Left colon (tissue), 2 donors: ENCODE measurements around the gene PRG2. TPM values are rescaled to one million over a fixed set of nuclear protein-coding genes. Genes with fewer than 3 reads are reported as not detected.

Experiments
- ATAC-seq: fragments of 200-7000 bp; cut with Tn5 transposase; one replicate; pipeline ENCODE4 v1.9.1; 2020; ENCODE audit warnings: mild to moderate bottlenecking, moderate library complexity
- DNase-seq, 2 donors: peaks; one replicate each; pipeline ENCODE4 v3.0.0-alpha.2; 2020
- intact Hi-C, 2 donors: fragments of 100-400 bp; cut with DNase I in 1 of 2; cut with micrococcal nuclease in 1 of 2; formaldehyde crosslinking; loops; one replicate each; pipeline versions ENCODE4 v1.11.2 to v1.14.0; 2022; cut with DNase I, micrococcal nuclease
- total RNA-seq, 2 donors: library from RNA; stranded (reverse); fragmentation: NEBNext Ultra II Directional; extraction: Animal tissue kit (Norgen Biotek cat#: 25700); gene quantifications; one replicate each; pipeline ENCODE4 v1.2.1, GENCODE V29; 2021
- donor health status: DM: no; HTN: no; CAD: no.
- donor health status: DM: yes; HTN: yes; CAD: no.

Gene PRG2
- total RNA-seq, 2 donors from 2014 or later: 0.22 TPM; not detected in 1

DNA sequence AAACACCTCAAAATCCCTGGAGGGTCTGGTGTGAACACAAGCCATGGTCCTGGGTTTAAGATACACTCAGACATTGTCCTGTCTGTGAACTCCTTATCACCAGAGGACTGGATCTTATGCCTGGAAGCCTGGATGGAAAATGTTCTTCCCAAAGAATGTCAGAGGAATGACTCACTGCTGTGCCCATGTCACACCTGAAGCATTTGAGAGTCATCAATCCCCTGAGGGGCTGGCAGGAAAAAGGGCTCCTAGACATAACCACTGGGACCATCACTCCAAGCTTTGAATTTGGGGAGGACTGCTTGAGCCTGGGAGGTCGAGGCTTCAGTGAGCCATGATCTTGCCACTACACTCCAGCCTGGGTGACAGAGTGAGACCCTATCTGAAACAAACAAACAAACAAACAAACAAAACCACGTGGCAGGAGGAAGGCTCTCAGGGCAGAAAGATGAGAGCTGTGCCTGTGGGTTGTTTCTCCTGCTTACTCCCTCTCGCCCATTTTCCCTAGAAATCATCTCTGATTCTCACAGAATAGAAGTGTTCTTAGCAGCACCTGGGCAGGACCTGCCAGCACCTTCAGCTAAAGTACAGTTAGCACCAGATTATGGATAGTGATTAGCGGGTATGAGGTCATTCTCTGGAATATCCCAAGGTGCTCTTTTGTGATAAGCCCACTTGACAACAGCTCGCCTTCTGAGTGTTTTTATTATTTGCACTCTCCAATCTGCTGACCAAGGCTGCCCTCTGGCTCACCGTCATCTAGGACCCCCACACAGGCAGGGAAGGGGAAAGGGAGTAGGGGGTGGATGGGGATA lies 11.9 kb upstream of the PRG2 start:
- intact Hi-C loops: no loop called here
- DNase-seq (no peak), ATAC-seq (no peak)

DNA sequence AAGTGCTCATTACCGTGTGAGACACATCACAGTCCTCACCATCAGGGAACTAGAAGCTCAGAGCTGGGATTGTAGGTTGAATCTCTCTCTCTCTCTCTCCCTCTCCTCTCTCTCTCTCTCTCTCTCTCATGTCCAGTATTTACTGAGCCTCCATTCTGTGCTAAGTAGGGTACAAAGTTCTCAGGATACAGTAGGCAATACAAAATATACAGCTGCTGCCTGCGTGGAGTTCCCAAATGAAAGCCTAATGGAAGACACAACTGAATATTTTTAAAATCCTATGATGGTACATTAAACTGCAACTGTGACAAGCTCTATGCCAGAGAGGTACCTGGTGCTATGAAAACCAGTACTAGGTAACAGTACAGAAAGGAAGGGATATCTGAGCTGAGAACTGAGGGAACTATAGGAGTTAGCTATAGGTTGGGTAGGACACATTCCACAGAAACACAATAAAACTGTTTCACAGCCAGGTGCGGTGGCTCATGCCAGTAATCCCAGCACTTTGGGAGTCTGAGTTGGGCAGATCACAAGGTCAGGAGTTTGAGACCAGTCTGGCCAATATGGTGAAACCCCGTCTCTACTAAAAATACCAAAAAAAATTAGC lies 9.6 kb upstream of the PRG2 start:
- intact Hi-C loops: no loop called here
- DNase-seq (no peak), ATAC-seq (peak; percentile 84)

DNA sequence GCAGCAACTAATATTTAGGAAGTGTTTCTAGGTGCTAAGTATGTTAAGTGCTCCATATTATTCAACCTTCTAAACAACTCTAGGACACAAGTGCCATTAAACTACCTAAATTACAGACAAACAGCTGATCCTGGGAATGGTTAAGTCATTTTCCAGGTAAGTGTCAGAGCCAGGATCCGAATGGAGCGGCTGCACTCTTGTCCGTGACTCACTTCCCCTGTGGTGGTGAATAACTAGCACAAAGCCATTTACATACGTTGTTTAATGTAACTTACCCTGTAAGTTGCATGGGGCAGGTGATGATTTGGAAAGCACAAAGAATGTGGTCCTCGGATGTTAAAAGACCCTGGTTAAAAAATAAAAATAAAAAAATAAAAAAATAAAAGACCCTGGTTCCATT lies 8.8 kb upstream of the PRG2 start:
- intact Hi-C loops: no loop called here
- no peak for ATAC-seq
- no peak for DNase-seq

DNA sequence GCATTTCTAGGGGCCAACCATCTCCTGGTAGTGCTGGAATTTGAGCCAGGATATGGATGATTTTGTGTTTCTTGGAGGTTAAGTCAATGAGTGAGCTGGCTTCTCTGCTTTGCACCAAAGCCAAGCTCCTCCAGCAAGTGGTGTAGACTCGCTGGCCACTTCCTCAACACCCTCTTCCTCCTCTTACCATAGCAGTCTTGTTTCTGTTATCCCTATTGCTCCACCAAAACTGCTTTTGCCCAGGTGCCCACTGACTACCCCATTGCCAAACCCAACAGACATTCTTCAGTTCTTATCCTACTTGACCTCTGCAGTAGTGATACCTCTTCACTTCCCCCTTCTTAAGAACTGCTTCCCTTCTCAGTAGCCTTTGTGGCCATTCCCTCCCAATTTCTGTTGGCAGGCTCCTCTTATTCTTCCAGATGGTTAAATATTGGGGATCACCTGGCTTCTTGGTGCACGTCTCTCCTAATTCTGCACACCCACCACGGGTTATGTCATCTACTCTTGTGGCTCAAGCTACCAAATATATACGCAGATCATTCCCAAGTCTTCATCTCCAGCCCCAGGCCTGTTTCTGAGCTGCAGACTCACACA lies 7.0 kb upstream of the PRG2 start:
- DNase-seq (no peak), ATAC-seq (no peak)
- intact Hi-C loops: no loop called here

DNA sequence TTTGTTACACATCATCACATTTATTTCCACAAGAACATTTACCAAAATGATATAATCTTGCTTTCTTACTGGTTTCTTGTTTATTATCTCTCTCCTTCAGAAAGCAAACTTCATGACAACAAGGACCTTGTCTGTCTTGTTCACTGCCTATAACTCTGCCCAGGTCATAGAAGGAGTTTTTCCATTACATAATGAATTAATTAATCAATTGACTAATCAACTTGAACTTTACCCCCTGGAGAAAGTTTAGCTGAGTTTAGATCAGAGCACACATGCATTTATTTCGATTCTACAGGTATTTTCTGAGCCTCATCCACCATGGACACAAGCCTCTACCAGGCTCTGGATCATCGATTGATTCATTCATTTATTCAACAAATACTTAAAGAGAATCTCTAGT lies 6.3 kb upstream of the PRG2 start:
- intact Hi-C loops: no loop called here
- ATAC-seq: no peak
- DNase-seq: no peak

DNA sequence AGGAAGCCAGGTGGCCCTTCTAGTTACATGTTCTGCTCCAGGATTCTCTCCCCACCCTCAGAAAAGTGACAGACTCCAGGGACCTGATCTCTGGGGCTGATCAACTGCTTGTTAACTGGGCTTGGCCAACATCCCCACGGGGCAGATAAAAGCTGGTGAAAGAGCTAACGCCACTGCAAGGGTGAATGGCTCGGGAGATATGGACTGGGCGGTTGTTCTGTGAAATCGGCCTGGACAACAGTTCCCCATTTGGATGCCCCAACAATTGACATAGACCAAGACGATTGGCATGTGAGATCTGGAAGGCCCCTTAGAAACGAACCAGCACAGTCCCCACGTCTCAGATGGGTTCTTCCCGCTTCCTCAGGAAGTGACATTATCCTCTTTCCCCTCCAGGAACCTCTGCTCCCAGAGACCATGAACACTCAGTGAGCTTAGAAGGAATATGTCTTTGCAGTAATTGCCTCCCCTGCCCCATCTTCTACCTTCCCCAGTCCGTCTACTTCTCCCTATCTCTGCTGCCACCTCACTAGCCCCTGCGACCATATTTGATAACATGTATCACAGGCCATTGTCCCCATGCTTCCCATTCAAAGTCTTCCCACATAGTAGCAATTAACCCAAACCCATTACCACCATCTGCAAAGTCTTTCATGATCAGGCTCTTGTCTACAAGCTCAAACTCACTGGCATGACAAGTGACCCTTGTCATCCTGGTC lies 5.6 kb upstream of the PRG2 start:
- ATAC-seq (no peak), DNase-seq (no peak)
- intact Hi-C loops: no loop called here

DNA sequence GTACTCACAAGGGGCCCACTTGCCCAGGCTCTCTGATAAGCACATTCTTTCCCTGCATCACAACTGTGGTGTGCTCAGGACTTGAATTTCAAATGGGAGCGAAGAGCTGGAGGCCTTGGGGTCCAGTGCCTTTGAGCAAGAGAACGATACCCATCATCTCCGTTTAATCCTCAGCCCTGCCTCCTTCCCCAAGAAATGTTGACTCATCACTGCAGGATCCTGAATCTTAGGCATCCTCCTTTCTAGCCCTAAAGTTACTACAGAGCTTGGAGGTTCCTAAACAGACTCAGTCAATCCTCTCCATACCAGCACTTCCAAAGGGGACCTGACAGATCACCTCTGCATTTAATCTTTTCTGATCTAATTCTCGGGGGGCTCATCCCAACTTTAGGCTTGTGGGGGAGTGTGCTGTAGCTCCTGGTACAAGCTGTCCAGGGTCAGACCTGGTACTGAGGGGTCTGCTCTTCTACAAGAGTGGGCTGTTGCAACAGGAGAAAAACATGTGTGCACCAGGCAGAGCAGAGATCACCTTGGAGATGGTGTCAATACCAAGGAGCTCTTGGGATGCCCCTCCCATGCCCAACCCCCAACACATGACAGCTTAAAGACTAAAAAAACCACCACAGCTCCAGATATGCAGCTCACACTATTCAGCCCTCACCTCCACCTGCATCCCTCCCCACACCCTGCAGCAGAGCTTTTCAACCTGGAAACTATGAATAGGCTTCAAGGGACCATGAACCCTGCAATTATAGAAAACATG lies 3.9 kb upstream of the PRG2 start:
- DNase-seq (no peak), ATAC-seq (no peak)
- intact Hi-C loops: no loop called here

DNA sequence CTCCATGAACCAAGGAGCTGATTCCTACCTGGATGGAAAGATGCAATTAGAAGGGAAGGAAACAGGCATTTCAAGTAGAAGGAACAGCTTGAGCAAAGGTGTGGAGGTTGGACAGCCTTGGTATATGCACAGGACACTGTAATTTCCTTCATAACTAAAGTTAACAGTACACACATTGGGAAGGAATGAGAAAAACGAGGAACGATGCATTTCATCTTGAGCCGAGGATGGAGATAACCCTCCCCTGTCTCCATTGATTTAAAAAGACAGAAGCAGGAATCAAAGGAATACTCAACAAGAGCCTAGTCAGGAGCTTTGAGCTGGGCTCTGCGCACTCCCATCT lies 2.3 kb upstream of the PRG2 start:
- ATAC-seq (no peak), DNase-seq (no peak)
- intact Hi-C loops: no loop called here

DNA sequence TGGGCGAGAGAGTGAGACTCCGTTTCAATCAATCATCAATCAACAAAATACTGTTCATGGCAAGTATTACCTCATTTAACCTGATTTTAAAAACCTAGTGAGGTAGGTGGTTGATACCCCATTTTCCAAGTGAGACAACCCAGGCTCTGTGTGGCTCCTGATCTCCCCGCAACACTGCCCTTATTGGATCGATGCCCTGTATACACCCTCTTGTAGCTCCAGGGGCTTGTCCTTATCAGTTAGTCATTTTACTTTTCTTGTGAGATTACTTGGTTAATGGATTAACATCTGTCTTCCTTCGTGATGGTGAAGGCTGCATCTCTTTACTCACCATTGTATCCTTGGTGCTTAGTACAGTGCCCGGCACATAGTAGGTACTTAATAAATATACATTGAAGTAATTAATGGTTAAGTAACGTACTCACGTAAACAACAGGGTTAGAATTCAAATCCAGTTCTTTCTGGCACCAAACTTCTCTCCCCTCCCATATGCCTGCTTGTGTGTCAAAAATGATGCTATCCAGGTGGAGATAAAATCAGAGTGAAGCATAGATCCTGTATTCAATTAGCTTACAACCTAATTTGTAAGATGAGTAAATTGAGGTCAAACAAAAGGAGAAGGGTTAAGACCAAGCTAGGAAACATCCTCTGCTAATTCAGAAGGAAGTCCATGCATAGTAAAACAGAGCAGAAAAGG lies 1.8 kb upstream of the PRG2 start:
- ATAC-seq (no peak), DNase-seq (no peak)
- intact Hi-C loops: no loop called here

DNA sequence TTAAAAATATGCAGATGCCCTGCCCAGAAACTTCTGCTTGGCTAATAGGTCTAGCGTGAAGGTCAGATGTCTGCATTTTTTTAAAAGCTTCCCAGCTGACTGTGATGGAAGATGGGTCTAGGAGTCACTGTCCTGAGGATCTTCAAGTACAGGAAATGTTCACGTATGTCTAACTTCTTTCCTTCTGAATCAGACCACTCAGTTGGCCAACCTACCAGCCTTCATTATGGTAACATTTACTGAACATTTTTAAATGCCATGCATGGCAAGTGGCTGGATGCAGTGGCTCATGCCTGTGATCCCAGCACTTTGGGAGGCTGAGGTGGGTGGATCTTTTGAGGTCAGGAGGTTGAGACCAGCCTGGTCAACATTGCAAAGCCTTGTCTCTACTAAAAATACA lies 1.1 kb upstream of the PRG2 start:
- DNase-seq (no peak), ATAC-seq (no peak)
- intact Hi-C loops: no loop called here

DNA sequence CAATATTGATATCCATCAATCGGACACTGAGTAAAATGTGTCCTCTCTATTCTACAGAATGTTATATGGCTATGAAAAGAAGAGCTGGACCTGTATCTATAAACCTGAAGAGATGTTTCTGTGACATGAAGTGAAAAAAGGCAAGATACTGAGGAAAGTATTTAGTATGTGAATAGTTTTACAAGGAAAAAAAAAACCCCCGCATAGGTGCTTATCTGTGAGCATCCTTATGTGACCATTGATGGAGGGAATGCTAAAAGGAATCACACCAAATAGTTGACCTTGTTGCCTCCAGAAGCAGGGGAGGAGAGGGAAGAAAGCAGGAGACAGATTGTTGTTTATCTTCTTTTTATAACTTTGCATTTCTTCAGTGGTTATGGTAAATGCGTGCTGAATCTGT lies 661 bp upstream of the PRG2 start:
- DNase-seq (no peak), ATAC-seq (no peak)
- intact Hi-C loops: no loop called here

DNA sequence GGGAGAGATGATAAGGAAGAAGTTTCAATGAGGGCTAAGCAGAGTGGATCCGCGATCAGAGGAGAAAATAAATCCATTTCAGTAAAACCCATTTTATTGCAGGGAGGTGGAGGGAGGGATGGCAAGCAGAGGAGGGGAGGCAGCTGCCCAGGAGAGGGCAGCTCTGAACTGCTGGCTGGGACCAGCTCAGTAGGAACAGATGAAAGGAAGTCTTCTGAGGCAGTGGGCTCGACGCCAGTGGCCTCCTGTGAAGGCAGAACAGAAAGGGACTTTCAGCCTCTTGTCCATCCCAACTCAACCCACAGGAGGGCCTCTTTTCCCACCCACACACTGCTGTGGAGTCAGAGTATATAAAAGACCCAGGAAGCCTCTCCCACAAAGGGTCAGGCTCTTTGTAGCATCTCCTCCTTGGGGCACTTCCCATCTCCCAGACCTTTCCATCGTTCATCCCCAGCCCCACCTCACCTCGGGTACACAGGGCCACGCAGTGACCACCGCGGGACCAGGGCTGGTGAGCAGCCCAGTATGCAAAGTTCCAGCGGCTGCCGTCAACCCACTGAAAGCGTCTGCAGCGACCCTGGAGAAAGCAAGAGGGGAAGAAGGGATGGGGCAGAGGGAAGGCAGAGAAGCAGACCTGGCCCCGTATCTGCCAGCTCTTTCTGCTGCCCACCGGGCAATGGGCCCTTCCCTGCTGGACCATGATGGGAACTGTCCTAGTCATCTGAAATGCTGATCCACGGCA lies 3.0 kb downstream of the PRG2 start:
- ATAC-seq: no peak
- intact Hi-C loops: no loop called here
- DNase-seq: no peak

DNA sequence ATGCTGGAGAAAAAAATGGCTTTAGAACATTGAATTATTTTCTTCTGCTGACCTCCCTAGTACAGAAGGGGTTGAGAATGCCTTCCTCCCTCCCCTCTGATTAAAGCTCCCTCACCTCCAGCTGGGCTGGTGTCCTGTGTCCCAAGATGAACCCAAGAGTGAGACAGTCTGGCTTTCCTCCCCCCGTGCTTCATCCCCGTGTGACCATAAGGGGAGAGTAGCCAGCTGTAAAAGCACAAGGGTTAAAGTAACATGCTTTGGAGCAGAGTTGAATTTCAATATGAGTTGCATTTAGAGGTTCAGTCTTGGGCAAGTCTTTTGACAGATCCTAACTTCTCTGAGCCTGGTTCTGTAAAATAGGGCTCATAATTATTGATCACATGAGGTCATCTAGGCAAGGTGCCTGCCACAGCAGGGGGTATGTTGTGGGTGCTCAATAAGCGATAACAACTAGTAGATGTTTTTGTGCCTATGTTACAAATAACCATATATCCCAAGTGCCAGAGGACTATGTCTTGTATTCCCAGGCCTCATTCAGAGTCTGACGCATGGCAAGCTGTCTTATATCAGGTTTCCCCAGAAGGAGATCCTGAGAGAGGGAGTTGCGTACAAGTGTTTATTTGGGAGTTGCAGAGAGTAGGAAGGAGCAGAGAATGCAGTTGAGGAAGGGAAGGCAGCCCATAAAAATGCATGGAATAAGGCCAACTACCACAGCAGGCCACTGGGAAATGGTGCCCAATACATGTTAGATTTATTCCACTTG lies 4.1 kb downstream of the PRG2 start:
- no peak for ATAC-seq
- DNase-seq: no peak
- intact Hi-C loops: no loop called here

DNA sequence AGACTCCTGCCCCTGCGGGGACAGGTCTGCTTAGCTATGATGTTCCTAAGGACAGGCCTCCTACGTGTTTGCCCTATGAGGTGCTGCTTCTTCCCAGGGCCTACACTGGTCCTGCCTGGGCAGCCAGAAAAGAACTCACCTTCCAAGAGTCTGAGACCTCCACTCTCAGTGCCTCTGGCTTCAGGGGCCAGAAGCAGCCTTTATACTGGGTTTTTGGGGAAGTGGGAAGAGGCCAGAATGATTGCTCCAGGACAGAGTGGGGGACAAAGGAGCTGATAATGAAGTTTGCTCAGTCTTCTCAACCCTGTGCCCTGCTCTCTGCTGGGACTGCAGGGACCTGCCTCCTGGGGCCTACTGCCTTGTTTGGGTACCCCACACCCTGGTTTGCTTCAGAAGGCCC lies 9.5 kb downstream of the PRG2 start, which contains the start of gene PRG3:
TSS of gene PRG3 (minus strand) at position 176 of the 400 bp plus-strand sequence. CDS start 442 bp downstream, outside the sequence.
- intact Hi-C loops: no loop called here
- DNase-seq (no peak), ATAC-seq (no peak)

DNA sequence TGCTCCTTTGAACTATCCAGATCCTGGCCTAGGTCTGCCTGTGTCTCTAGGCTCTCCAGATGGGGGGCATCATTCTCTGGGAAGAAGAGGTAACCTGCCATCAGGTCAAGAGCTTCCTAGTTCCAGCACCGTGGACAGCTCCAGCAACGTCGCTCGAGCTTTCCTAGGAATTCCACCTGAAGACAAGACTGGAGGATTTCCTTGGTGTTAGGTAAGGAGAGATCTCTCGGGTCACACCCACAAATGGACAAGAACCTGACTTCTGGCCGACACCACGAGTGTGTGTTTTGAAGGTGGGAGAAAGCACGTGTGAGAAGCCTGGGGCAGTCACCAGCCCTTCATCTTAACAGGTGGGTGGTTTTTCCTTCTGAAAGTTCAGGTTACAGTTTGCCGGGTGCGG lies 10.7 kb downstream of the PRG2 start:
- DNase-seq (no peak), ATAC-seq (no peak)
- intact Hi-C loops: no loop called here

DNA sequence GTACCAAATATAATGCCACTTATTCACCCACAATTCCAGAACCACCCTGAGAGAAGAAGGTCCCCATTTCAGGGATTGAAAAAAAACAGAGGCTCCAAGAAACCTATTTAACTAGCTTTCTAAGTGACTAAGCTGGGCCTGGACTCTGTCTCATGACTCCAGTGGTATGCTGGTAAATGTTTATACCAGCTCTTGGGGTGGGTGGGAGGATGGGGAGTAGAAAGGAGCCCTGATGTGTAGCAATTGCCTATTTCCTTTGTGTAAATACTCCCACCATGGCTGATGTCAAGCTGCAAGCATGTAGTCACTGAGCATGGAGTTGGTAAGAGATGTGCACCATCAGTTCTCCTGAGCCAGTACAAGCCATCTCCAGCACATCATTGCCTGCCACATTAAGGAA lies 12.3 kb downstream of the PRG2 start:
- intact Hi-C loops: no loop called here

DNA sequence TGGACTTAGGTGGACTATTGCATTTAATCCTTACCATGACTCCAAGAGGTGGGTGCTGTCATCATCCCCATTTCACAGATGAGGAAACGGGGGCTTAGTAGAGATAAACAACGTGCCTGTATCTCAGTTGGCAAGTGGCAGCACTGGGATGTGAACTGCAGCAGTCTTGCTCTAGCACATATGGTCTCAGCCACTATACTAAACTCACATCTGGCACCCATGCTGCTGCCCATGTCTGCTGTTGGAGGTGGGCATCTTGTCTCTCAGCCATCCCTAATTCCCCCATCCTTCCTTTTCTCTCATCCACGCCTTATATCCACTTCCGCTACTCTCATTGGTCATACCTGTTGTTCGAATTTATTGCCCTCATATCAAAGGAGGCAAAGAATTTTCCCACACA lies 13.3 kb downstream of the PRG2 start:
- no peak for ATAC-seq
- intact Hi-C loops: no loop called here
- no peak for DNase-seq

More for the DNA sequence above, 12.3 kb downstream of the PRG2 start:
- no peak for DNase-seq
- no peak for ATAC-seq
